ENCODE data around the gene BPIFA1. TPM values are rescaled to one million over a fixed set of nuclear protein-coding genes. Genes with fewer than 3 reads are reported as not detected.

The BPIFA1 gene
- total and polyA plus RNA-seq, 2 of the 8 experiments (the other 6 are each of a cell fraction or from before 2014, with no cell fraction given), result not detected

- no peak overlapping the region for H3K4me2 ChIP-seq (ENCODE audit: insufficient read depth in 1 of 2, low read depth in 2 of 2, low read length in 2 of 2)
- peak overlapping the region; percentile 46; the same call in 1 of the 2 replicates for H2BK15ac ChIP-seq (ENCODE audit: low read length)
- no peaks in the 10 kb centered on the region for H3K79me1 ChIP-seq (ENCODE audit: low read depth, low read length)
- H4K8ac ChIP-seq (ENCODE audit: extremely low read depth, insufficient read depth, low read length), result no peak overlapping the region
- peak overlapping the region; percentile 80; the same call in 1 of the 2 replicates for H2BK20ac ChIP-seq (ENCODE audit: low read length)
- no peak overlapping the region for H2AK5ac ChIP-seq (ENCODE audit: low read depth, low read length)
- H4K5ac ChIP-seq (ENCODE audit: insufficient read length, low read depth, low read length), result no peak overlapping the region
- TF ChIP-seq RXRA (IDR thresholded peaks at IDR 0.05; ENCODE audit: insufficient read depth, low read depth, low read length) (no peak), KDM1A (IDR thresholded peaks at IDR 0.05; ENCODE audit: borderline replicate concordance, low read length) (peak; percentile 84), HDAC2 (IDR thresholded peaks at IDR 0.05; ENCODE audit: borderline replicate concordance in 1 of 2, low read depth in 2 of 2, low read length in 2 of 2) (0 out of 4 replicates have a peak, but pooled peaks of 1 of the 2 experiments have one; percentile 52)
- H2BK5ac ChIP-seq (ENCODE audit: low read depth, low read length), result no peak overlapping the region; the same call in 1 of the 2 replicates
- no peak overlapping the region for H3K56ac ChIP-seq (replicated peaks; ENCODE audit: insufficient read length, low read depth, low read length)
- H3K27me3 ChIP-seq (replicated peaks in 1 of 4; ENCODE audit: control insufficient read depth in 3 of 4, extremely low read depth in 1 of 4, insufficient read depth in 3 of 4, low read length in 3 of 4), result no peaks in the 10 kb centered on the region
- no peaks in the 10 kb centered on the region for H3K79me2 ChIP-seq (ENCODE audit: control insufficient read depth in 1 of 2, insufficient read depth in 2 of 2, low read length in 2 of 2)
- 78% methylated on average over 9 of the region's 12 CpGs; no CpG with 5 or more reads in 1 of the 2 experiments for WGBS, 2 experiments (ENCODE audit: extremely low coverage in 1 of 2, insufficient coverage in 1 of 2, insufficient read length in 1 of 2, insufficient replicate concordance in 2 of 2, low coverage in 1 of 2, low lambda C conversion rate in 2 of 2, missing lambda C conversion rate in 1 of 2)
- no peak overlapping the region for H3K27ac ChIP-seq (ENCODE audit: low read depth, low read length)
- no peaks in the 10 kb centered on the region for H3K36me3 ChIP-seq (ENCODE audit: control insufficient read depth in 2 of 4, insufficient read depth in 4 of 4, low read length in 3 of 4)
- no peak overlapping the region for H4K91ac ChIP-seq (replicated peaks; ENCODE audit: insufficient read length, low read length)
- no peak overlapping the region for H3K14ac ChIP-seq (ENCODE audit: insufficient read length)
- H3K9me3 ChIP-seq (ENCODE audit: insufficient read depth in 2 of 2, low read depth in 1 of 2, low read length in 1 of 2), result no peaks in the 10 kb centered on the region
- no peak overlapping the region for H3K9ac ChIP-seq (replicated peaks in 1 of 4; ENCODE audit: extremely low read depth in 1 of 4, low read depth in 3 of 4, low read length in 3 of 4)
- H2BK120ac ChIP-seq (replicated peaks; ENCODE audit: low read depth, low read length), result no peak overlapping the region
- no peak overlapping the region for H2AFZ ChIP-seq (ENCODE audit: low read length)
- FAIRE-seq (no peak), DNase-seq (ENCODE audit: low read depth in 1 of 2, low spot score in 2 of 2) (no peak)
- no peak overlapping the region for H2BK12ac ChIP-seq (ENCODE audit: low read depth, low read length)
- POLR2A ChIA-PET (ENCODE audit: partially characterized antibody), result no interaction called here
- no peaks in the 10 kb centered on the region for H4K20me1 ChIP-seq (replicated peaks in 1 of 2; ENCODE audit: control insufficient read depth in 1 of 2, insufficient read depth in 2 of 2, low read length in 2 of 2)
- H3K18ac ChIP-seq (ENCODE audit: extremely low read depth, low read length), result peak overlapping the region; percentile 27; the same call in 1 of the 2 replicates
- no peak overlapping the region for H3K4me3 ChIP-seq (ENCODE audit: extremely low read depth in 1 of 4, insufficient read depth in 2 of 4, low read depth in 3 of 4, low read length in 4 of 4)
- peaks cover 0 to 14% (median 11%) of the 10 kb centered on the region in 4 experiments; a peak in 6 of 7 replicates for H3K4me1 ChIP-seq (replicated peaks in 1 of 4; ENCODE audit: control insufficient read depth in 3 of 4, insufficient read depth in 4 of 4, low read length in 3 of 4)
- no peak overlapping the region for H3K4ac ChIP-seq (replicated peaks; ENCODE audit: insufficient read length, low read depth, low read length)
- H3K23me2 ChIP-seq (ENCODE audit: low read depth, low read length), result peaks cover 2% of the 10 kb centered on the region; the same call in 1 of the 2 replicates
- CTCF ChIA-PET (ENCODE audit: partially characterized antibody), result interaction anchor here (1.4 to 4.6 kb wide), 3 partner anchors 13 to 18 kb away, joined by 3 to 23 read pairs (median 8); no protein-coding TSS in a partner anchor
- H3K23ac ChIP-seq (ENCODE audit: insufficient read length), result no peak overlapping the region
Measured at GRCh38 chr20:33276303-33277113, 40.7 kb downstream of the BPIFA1 start.
